H1 (cell line): ENCODE data around the gene OR6Q1. TPM values are rescaled to one million over a fixed set of nuclear protein-coding genes. Genes with fewer than 3 reads are reported as not detected.

Experiments
- CTBP2 ChIP-seq: IDR thresholded peaks from 2 replicates; pipeline ENCODE4 v1.7.0; 2011; ENCODE audit warnings: borderline replicate concordance, mild to moderate bottlenecking, moderate library complexity, mixed read lengths, low read length; ENCODE audit not compliant: insufficient read depth, insufficient read length
- HDAC2 ChIP-seq, 2 experiments: fragments of 300-600 bp in 1 of 2; sonication (generic) in 1 of 2; IDR thresholded peaks; 2 replicates each; pipeline ENCODE4 v1.6.1; 2011 to 2012; ENCODE audit warnings: low read depth in 2 of 2, low read length in 2 of 2, mild to moderate bottlenecking in 2 of 2, moderate library complexity in 2 of 2, borderline replicate concordance in 1 of 2, inconsistent platforms in 1 of 2
- KDM4A ChIP-seq: IDR thresholded peaks from one replicate; pipeline ENCODE4 v1.7.1; 2012; ENCODE audit warnings: low read depth, mild to moderate bottlenecking, moderate library complexity, low read length, inconsistent platforms; ENCODE audit not compliant: severe bottlenecking
- POLR2A ChIP-seq, 2 experiments: IDR thresholded peaks; 1 replicate in 1 of 2; 2 replicates in 1 of 2; pipeline ENCODE4 v1.6.1; 2011; ENCODE audit warnings: low read depth in 2 of 2, low read length in 2 of 2, mild to moderate bottlenecking in 2 of 2; ENCODE audit errors: control extremely low read depth in 1 of 2
- RAD21 ChIP-seq, 2 experiments: IDR thresholded peaks in 1 of 2; conservative IDR thresholded peaks in 1 of 2; 2 replicates each; pipeline ENCODE4 v1.6.1; 2011; ENCODE audit warnings: low read depth in 2 of 2, low read length in 2 of 2, improper control_type of control experiment in 1 of 2, inconsistent platforms in 1 of 2, mild to moderate bottlenecking in 1 of 2, moderate library complexity in 1 of 2
- SAP30 ChIP-seq: fragments of 300-600 bp; sonication (generic); IDR thresholded peaks from 2 replicates; pipeline ENCODE4 v1.7.1; 2012; ENCODE audit warnings: low read length, moderate library complexity, mild to moderate bottlenecking, inconsistent platforms; ENCODE audit not compliant: insufficient read depth, insufficient replicate concordance
- SRF ChIP-seq: IDR thresholded peaks from 2 replicates; pipeline ENCODE4 v1.6.1; 2011; ENCODE audit warnings: mild to moderate bottlenecking, low read depth, low read length, moderate library complexity
- SUZ12 ChIP-seq: fragments of 200-600 bp; sonication (generic); IDR thresholded peaks from 2 replicates; pipeline ENCODE4 v1.6.1; 2012; ENCODE audit warnings: mild to moderate bottlenecking, inconsistent platforms, low read length, moderate library complexity, mixed read lengths
- TBP ChIP-seq: IDR thresholded peaks from 2 replicates; pipeline ENCODE4 v1.6.1; 2011; ENCODE audit warnings: low read depth, low read length, improper control_type of control experiment
- polyA plus RNA-seq, 7 experiments: library from polyadenylated mRNA; depleted of rRNA in 3 of 7; stranded (reverse) in 5 of 7; unstranded in 2 of 7; fragments of >200 nt in 5 of 7; fragments of 200-250 nt in 2 of 7; gene quantifications; 1 replicate in 5 of 7; 2 replicates in 1 of 7; 4 replicates in 1 of 7; pipeline versions ENCODE4 v1.2.1 to v1.2.3, GENCODE V29; 2011 to 2013; ENCODE audit warnings: missing spikeins in 2 of 7, mixed read lengths in 2 of 7
- total RNA-seq: library from RNA; stranded (reverse); fragmentation: NEBNext Ultra II Directional; extraction: Animal tissue kit (Norgen Biotek cat#: 25700); gene quantifications from 2 replicates; pipeline ENCODE4 v1.2.1, GENCODE V29; 2021
- TF ChIP-seq, protein P1 (sequence below): fragments of 300-600 bp; sonication (generic); IDR thresholded peaks from 2 replicates; pipeline ENCODE4 v1.7.1; 2012; ENCODE audit warnings: low read length, moderate library complexity, mild to moderate bottlenecking, inconsistent platforms; ENCODE audit not compliant: insufficient replicate concordance

OR6Q1 gene
- total and polyA plus RNA-seq, 2 of the 8 experiments (the other 6 are each of a cell fraction or from before 2014, with no cell fraction given) = not detected

- TF ChIP-seq, protein P1, sequence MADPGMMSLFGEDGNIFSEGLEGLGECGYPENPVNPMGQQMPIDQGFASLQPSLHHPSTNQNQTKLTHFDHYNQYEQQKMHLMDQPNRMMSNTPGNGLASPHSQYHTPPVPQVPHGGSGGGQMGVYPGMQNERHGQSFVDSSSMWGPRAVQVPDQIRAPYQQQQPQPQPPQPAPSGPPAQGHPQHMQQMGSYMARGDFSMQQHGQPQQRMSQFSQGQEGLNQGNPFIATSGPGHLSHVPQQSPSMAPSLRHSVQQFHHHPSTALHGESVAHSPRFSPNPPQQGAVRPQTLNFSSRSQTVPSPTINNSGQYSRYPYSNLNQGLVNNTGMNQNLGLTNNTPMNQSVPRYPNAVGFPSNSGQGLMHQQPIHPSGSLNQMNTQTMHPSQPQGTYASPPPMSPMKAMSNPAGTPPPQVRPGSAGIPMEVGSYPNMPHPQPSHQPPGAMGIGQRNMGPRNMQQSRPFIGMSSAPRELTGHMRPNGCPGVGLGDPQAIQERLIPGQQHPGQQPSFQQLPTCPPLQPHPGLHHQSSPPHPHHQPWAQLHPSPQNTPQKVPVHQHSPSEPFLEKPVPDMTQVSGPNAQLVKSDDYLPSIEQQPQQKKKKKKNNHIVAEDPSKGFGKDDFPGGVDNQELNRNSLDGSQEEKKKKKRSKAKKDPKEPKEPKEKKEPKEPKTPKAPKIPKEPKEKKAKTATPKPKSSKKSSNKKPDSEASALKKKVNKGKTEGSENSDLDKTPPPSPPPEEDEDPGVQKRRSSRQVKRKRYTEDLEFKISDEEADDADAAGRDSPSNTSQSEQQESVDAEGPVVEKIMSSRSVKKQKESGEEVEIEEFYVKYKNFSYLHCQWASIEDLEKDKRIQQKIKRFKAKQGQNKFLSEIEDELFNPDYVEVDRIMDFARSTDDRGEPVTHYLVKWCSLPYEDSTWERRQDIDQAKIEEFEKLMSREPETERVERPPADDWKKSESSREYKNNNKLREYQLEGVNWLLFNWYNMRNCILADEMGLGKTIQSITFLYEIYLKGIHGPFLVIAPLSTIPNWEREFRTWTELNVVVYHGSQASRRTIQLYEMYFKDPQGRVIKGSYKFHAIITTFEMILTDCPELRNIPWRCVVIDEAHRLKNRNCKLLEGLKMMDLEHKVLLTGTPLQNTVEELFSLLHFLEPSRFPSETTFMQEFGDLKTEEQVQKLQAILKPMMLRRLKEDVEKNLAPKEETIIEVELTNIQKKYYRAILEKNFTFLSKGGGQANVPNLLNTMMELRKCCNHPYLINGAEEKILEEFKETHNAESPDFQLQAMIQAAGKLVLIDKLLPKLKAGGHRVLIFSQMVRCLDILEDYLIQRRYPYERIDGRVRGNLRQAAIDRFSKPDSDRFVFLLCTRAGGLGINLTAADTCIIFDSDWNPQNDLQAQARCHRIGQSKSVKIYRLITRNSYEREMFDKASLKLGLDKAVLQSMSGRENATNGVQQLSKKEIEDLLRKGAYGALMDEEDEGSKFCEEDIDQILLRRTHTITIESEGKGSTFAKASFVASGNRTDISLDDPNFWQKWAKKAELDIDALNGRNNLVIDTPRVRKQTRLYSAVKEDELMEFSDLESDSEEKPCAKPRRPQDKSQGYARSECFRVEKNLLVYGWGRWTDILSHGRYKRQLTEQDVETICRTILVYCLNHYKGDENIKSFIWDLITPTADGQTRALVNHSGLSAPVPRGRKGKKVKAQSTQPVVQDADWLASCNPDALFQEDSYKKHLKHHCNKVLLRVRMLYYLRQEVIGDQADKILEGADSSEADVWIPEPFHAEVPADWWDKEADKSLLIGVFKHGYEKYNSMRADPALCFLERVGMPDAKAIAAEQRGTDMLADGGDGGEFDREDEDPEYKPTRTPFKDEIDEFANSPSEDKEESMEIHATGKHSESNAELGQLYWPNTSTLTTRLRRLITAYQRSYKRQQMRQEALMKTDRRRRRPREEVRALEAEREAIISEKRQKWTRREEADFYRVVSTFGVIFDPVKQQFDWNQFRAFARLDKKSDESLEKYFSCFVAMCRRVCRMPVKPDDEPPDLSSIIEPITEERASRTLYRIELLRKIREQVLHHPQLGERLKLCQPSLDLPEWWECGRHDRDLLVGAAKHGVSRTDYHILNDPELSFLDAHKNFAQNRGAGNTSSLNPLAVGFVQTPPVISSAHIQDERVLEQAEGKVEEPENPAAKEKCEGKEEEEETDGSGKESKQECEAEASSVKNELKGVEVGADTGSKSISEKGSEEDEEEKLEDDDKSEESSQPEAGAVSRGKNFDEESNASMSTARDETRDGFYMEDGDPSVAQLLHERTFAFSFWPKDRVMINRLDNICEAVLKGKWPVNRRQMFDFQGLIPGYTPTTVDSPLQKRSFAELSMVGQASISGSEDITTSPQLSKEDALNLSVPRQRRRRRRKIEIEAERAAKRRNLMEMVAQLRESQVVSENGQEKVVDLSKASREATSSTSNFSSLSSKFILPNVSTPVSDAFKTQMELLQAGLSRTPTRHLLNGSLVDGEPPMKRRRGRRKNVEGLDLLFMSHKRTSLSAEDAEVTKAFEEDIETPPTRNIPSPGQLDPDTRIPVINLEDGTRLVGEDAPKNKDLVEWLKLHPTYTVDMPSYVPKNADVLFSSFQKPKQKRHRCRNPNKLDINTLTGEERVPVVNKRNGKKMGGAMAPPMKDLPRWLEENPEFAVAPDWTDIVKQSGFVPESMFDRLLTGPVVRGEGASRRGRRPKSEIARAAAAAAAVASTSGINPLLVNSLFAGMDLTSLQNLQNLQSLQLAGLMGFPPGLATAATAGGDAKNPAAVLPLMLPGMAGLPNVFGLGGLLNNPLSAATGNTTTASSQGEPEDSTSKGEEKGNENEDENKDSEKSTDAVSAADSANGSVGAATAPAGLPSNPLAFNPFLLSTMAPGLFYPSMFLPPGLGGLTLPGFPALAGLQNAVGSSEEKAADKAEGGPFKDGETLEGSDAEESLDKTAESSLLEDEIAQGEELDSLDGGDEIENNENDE = no peak
- TF ChIP-seq SUZ12 = no peak
- no peak for TF ChIP-seq HDAC2 (IDR thresholded peaks at IDR 0.05; ENCODE audit: borderline replicate concordance in 1 of 2, low read depth in 2 of 2, low read length in 2 of 2)
- no peak for TF ChIP-seq POLR2A (IDR thresholded peaks at IDR 0.05; ENCODE audit: control extremely low read depth in 1 of 2, low read depth in 2 of 2, low read length in 2 of 2)
- TF ChIP-seq SAP30 = no peak
- TF ChIP-seq SRF = no peak
- no peak for TF ChIP-seq TBP
- no peak for TF ChIP-seq RAD21 (IDR thresholded peaks at IDR 0.05 in 1 of 2, conservative IDR thresholded peaks at IDR 0.05 in 1 of 2; ENCODE audit: low read depth in 2 of 2, low read length in 2 of 2)
- no peak for TF ChIP-seq CTBP2
- TF ChIP-seq KDM4A = no peak
Measured at GRCh38 chr11:58067685-58068084, 36.9 kb downstream of the OR6Q1 start (continued).
